SK-N-SH (cell line): ENCODE measurements around the gene COL15A1. TPM values are rescaled to one million over a fixed set of nuclear protein-coding genes. Genes with fewer than 3 reads are reported as not detected.

Experiments
- CTCF ChIA-PET: fragments of 300-600, 350-600 bp; formaldehyde crosslinking; extraction: SDS; loops from one replicate; lab custom pipeline; 2021; lab: Yijun Ruan, JAX
- POLR2A ChIA-PET: fragments of 350-600 bp; sonication (Branson Sonifier 250); formaldehyde crosslinking; extraction: SDS; loops from one replicate; lab custom pipeline; 2020; ENCODE audit warnings: antibody characterized with exemption, inconsistent platforms; lab: Yijun Ruan, JAX
- DNase-seq: peaks from one replicate; pipeline ENCODE4 v3.0.0; 2012
- H2AFZ ChIP-seq: fragments of 200-600 bp; sonication (generic); 2 replicates; pipeline ENCODE4 v1.8.1; 2016; ENCODE audit warnings: antibody characterized with exemption, mild to moderate bottlenecking, low read depth
- H3F3A ChIP-seq: fragments of 200-600 bp; sonication (generic); replicated peaks from 2 replicates; pipeline ENCODE3; 2016; ENCODE audit warnings: antibody characterized with exemption, mild to moderate bottlenecking; ENCODE audit not compliant: insufficient read depth
- H3K27ac ChIP-seq, 2 experiments: fragments of 200-500 bp in 1 of 2; fragments of 200-600 bp in 1 of 2; sonication (Bioruptor generic) in 1 of 2; sonication (generic), shearing (Covaris generic) in 1 of 2; 2 replicates each; pipeline versions ENCODE4 v1.5.1 to v1.6.1; 2014 to 2016; ENCODE audit warnings: low read depth in 2 of 2, inconsistent platforms in 1 of 2, low read length in 1 of 2, mild to moderate bottlenecking in 1 of 2, mixed read lengths in 1 of 2
- H3K27me3 ChIP-seq: fragments of 200-600 bp; sonication (generic), shearing (Covaris generic); 2 replicates; pipeline ENCODE4 v1.6.1; 2016; ENCODE audit warnings: mixed run types; ENCODE audit not compliant: insufficient read depth
- H3K36me3 ChIP-seq, 2 experiments: fragments of 200-500 bp in 1 of 2; fragments of 200-600 bp in 1 of 2; sonication (Bioruptor generic) in 1 of 2; sonication (generic) in 1 of 2; replicated peaks in 1 of 2; 2 replicates each; pipeline versions ENCODE3 to v1.5.1; 2014 to 2016; ENCODE audit warnings: low read length in 1 of 2, mild to moderate bottlenecking in 1 of 2; ENCODE audit not compliant: insufficient read depth in 2 of 2, control insufficient read depth in 1 of 2
- H3K4me1 ChIP-seq, 2 experiments: fragments of 200-500 bp in 1 of 2; fragments of 200-600 bp in 1 of 2; sonication (Bioruptor generic) in 1 of 2; sonication (generic), shearing (Covaris generic) in 1 of 2; 2 replicates each; pipeline versions ENCODE4 v1.5.1 to v1.6.1; 2014 to 2016; ENCODE audit warnings: low read depth in 1 of 2, low read length in 1 of 2, mixed run types in 1 of 2; ENCODE audit not compliant: insufficient read depth in 2 of 2, control insufficient read depth in 1 of 2
- H3K4me2 ChIP-seq: fragments of 200-600 bp; sonication (generic), shearing (Covaris generic); 2 replicates; pipeline ENCODE4 v1.6.1; 2017; ENCODE audit warnings: mixed run types
- H3K4me3 ChIP-seq, 2 experiments: fragments of 200-500 bp in 1 of 2; fragments of 200-600 bp in 1 of 2; sonication (Bioruptor generic) in 1 of 2; sonication (generic), shearing (Covaris generic) in 1 of 2; 2 replicates each; pipeline versions ENCODE4 v1.5.1 to v1.8.1; 2014 to 2016; ENCODE audit warnings: low read depth in 2 of 2, inconsistent platforms in 1 of 2, low read length in 1 of 2, mild to moderate bottlenecking in 1 of 2, mixed read lengths in 1 of 2, moderate library complexity in 1 of 2
- H3K79me2 ChIP-seq: fragments of 200-600 bp; sonication (generic); 2 replicates; pipeline ENCODE4 v1.8.1; 2017; ENCODE audit warnings: mild to moderate bottlenecking; ENCODE audit not compliant: insufficient read depth
- H3K9ac ChIP-seq: fragments of 200-600 bp; sonication (generic); 2 replicates; pipeline ENCODE4 v1.6.1; 2017; ENCODE audit warnings: mixed run types
- H3K9me2 ChIP-seq: fragments of 200-600 bp; sonication (generic); 2 replicates; pipeline ENCODE4 v1.6.1; 2017; ENCODE audit warnings: mixed run types
- H3K9me3 ChIP-seq: fragments of 200-600 bp; sonication (generic); 2 replicates; pipeline ENCODE4 v1.6.1; 2017; ENCODE audit warnings: mixed run types, mild to moderate bottlenecking, moderate library complexity
- H4K20me1 ChIP-seq: fragments of 200-600 bp; sonication (generic); 2 replicates; pipeline ENCODE4 v1.6.1; 2017; ENCODE audit warnings: mild to moderate bottlenecking, mixed run types; ENCODE audit not compliant: insufficient read depth
- ELF1 ChIP-seq: IDR thresholded peaks from 2 replicates; pipeline ENCODE4 v1.4.0; 2012
- EP300 ChIP-seq, 2 experiments: IDR thresholded peaks; 2 replicates each; pipeline versions ENCODE4 v1.4.0 to v1.6.1; 2012; ENCODE audit warnings: borderline replicate concordance in 1 of 2, low read depth in 1 of 2, low read length in 1 of 2
- FOSL2 ChIP-seq: IDR thresholded peaks from 2 replicates; pipeline ENCODE4 v1.4.0; 2012; ENCODE audit warnings: low read depth, mild to moderate bottlenecking, moderate library complexity, borderline replicate concordance
- FOXM1 ChIP-seq: IDR thresholded peaks from 2 replicates; pipeline ENCODE4 v1.4.0; 2012; ENCODE audit warnings: low read depth, mild to moderate bottlenecking
- GABPA ChIP-seq: IDR thresholded peaks from 2 replicates; pipeline ENCODE4 v1.4.0; 2012; ENCODE audit warnings: low read depth, mild to moderate bottlenecking
- IRF3 ChIP-seq: fragments of 150-350 bp; IDR thresholded peaks from 2 replicates; pipeline ENCODE4 v1.6.1; 2016; ENCODE audit warnings: mild to moderate bottlenecking, low read depth, low read length
- MAX ChIP-seq: IDR thresholded peaks from 2 replicates; pipeline ENCODE4 v1.4.0; 2012; ENCODE audit warnings: low read depth
- MEF2A ChIP-seq: IDR thresholded peaks from 2 replicates; pipeline ENCODE4 v1.4.0; 2012; ENCODE audit warnings: low read depth, borderline replicate concordance
- MXI1 ChIP-seq: IDR thresholded peaks from 2 replicates; pipeline ENCODE4 v1.6.1; 2012; ENCODE audit warnings: mild to moderate bottlenecking, low read depth, low read length, improper control_type of control experiment
- POLR2AphosphoS5 ChIP-seq: IDR thresholded peaks from 2 replicates; pipeline ENCODE4 v1.6.1; 2012; ENCODE audit warnings: low read depth, low read length
- RAD21 ChIP-seq: IDR thresholded peaks from 2 replicates; pipeline ENCODE4 v1.6.1; 2012; ENCODE audit warnings: mild to moderate bottlenecking, low read length
- RCOR1 ChIP-seq: fragments of 150-350 bp; IDR thresholded peaks from 2 replicates; pipeline ENCODE4 v1.6.1; 2017; ENCODE audit warnings: antibody characterized with exemption, low read length
- RXRA ChIP-seq: IDR thresholded peaks from 2 replicates; pipeline ENCODE4 v1.4.0; 2012; ENCODE audit warnings: low read depth, mild to moderate bottlenecking, borderline replicate concordance
- SMC3 ChIP-seq: IDR thresholded peaks from 2 replicates; pipeline ENCODE4 v1.6.1; 2012; ENCODE audit warnings: low read depth, low read length, improper control_type of control experiment
- TAF1 ChIP-seq: IDR thresholded peaks from 2 replicates; pipeline ENCODE4 v1.6.1; 2012; ENCODE audit warnings: low read depth, mild to moderate bottlenecking, low read length, moderate library complexity, borderline replicate concordance
- TCF12 ChIP-seq: IDR thresholded peaks from 2 replicates; pipeline ENCODE4 v1.4.0; 2012
- USF1 ChIP-seq: IDR thresholded peaks from 2 replicates; pipeline ENCODE4 v1.4.0; 2012; ENCODE audit warnings: low read depth, borderline replicate concordance
- USF2 ChIP-seq: fragments of 150-350 bp; IDR thresholded peaks from 2 replicates; pipeline ENCODE4 v1.6.1; 2017; ENCODE audit warnings: antibody characterized with exemption, low read length, low read depth, borderline replicate concordance
- YY1 ChIP-seq: IDR thresholded peaks from 2 replicates; pipeline ENCODE4 v1.4.0; 2012; ENCODE audit warnings: low read depth, mild to moderate bottlenecking
- ZBTB33 ChIP-seq: IDR thresholded peaks from 2 replicates; pipeline ENCODE4 v1.4.0; 2012; ENCODE audit warnings: low read depth, borderline replicate concordance
- WGBS: methylation state at CpG from one replicate; pipeline ENCODE4 v1.1.6; 2017; ENCODE audit warnings: low lambda C conversion rate; 5-methylcytosine and 5-hydroxymethylcytosine counted together
- polyA plus RNA-seq, 3 experiments: library from polyadenylated mRNA; depleted of rRNA; stranded (reverse); fragments of >200 nt; gene quantifications; 2 replicates each; pipeline ENCODE4 v1.2.3, GENCODE V29; 2012

The COL15A1 gene
- polyA plus RNA-seq, 1 of the 3 experiments (the other 2 are of a cell fraction): 0.84 TPM

GRCh38 chr9:98929895-98930341, 13.8 kb upstream of the COL15A1 start:
- CTCF ChIA-PET: interaction anchor here (0.9 kb wide), 1 partner anchor 69 kb away, joined by 3 read pairs; no protein-coding TSS in a partner anchor
- Histone ChIP-seq H3K4me1 (peaks cover 0 to 13% of the 10 kb centered on the region in 2 experiments; a peak in 1 of 4 replicates), H3K36me3 (no peaks in the 10 kb centered on the region), H3K9ac (no peak overlapping the region), H3K4me3 (no peak overlapping the region), H3K9me3 (no peaks in the 10 kb centered on the region), H4K20me1 (no peaks in the 10 kb centered on the region), H3K9me2 (no peaks in the 10 kb centered on the region), H3K27me3 (no peaks in the 10 kb centered on the region; the same call in 1 of the 2 replicates), H3F3A (peaks cover 6% of the 10 kb centered on the region), H3K27ac (peak overlapping the region in 1 of 2 experiments; percentile 58; a peak in 1 of 4 replicates), H3K79me2 (no peaks in the 10 kb centered on the region), H3K4me2 (no peak overlapping the region), H2AFZ (no peak overlapping the region)
- POLR2A ChIA-PET: no interaction called here
- no peak for TF ChIP-seq TAF1
- no peak for TF ChIP-seq MAX
- no peak for TF ChIP-seq RAD21
- TF ChIP-seq YY1: no peak
- no peak for TF ChIP-seq FOXM1
- no peak for TF ChIP-seq EP300 (IDR thresholded peaks at IDR 0.05; ENCODE audit: borderline replicate concordance in 1 of 2, low read depth in 1 of 2, low read length in 1 of 2)
- no peak for TF ChIP-seq FOSL2
- no peak for TF ChIP-seq RXRA
- TF ChIP-seq MEF2A: no peak
- TF ChIP-seq RCOR1: no peak
- no peak for TF ChIP-seq MXI1
- TF ChIP-seq USF2: no peak
- TF ChIP-seq ZBTB33: no peak
- TF ChIP-seq USF1: no peak
- no peak for TF ChIP-seq GABPA
- TF ChIP-seq TCF12: no peak
- TF ChIP-seq IRF3: no peak
- no peak for TF ChIP-seq SMC3
- TF ChIP-seq ELF1: no peak
- TF ChIP-seq POLR2AphosphoS5: no peak
- 64% methylated on average over 10 of the region's 10 CpGs for WGBS
- DNase-seq: no peak
